NOMO-1 (cell line): Measurements from ENCODE around the gene COQ8A.
"Not testable (repeated sequence)": the region's sequence is repeated elsewhere in the genome, so short reads cannot be mapped to it uniquely, and the experiment has no call there.

Experiments used
- DNase-seq, 2 experiments: peaks; one replicate each; lab custom pipeline; 2025; ENCODE audit not compliant: unreplicated experiment in 2 of 2; lab: John Stamatoyannopoulos, UW

Gene COQ8A

DNA sequence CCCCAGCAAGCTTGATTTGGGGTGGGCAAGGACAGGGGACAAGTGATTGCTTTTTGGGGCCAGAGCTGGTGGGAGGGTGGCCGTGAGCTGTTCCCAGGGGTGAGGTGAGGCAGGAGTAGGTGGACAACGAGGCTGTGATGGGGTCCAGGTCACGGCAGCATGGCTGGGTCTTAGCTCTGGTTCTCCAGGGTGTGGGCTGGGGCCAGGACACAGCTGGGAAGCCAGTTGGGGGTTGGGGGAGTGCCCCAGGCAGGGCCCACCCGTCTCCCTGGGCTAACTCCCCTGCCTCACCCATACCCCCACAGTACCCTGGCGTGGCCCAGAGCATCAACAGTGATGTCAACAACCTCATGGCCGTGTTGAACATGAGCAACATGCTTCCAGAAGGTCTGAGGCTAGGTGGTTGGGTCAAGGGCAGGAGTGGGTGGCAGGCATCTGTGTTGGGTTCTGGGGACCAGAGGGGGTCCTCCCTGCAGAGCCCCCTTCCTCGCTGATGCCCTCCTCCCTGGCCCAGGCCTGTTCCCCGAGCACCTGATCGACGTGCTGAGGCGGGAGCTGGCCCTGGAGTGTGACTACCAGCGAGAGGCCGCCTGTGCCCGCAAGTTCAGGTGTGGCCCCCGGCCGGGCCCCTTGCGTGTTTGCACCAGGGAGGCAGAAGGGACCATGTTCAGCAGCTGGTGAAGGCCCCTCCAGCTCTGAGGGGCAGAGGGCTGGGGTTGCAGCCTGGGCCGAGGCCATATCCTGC lies 43.3 kb downstream of the COQ8A start:
- no peak for DNase-seq

GRCh38 chr1:226983992-226984364 lies 43.9 kb downstream of the COQ8A start:
- DNase-seq: no peak

GRCh38 chr1:226984521-226985238 lies 44.6 kb downstream of the COQ8A start:
- DNase-seq: no peak

DNA sequence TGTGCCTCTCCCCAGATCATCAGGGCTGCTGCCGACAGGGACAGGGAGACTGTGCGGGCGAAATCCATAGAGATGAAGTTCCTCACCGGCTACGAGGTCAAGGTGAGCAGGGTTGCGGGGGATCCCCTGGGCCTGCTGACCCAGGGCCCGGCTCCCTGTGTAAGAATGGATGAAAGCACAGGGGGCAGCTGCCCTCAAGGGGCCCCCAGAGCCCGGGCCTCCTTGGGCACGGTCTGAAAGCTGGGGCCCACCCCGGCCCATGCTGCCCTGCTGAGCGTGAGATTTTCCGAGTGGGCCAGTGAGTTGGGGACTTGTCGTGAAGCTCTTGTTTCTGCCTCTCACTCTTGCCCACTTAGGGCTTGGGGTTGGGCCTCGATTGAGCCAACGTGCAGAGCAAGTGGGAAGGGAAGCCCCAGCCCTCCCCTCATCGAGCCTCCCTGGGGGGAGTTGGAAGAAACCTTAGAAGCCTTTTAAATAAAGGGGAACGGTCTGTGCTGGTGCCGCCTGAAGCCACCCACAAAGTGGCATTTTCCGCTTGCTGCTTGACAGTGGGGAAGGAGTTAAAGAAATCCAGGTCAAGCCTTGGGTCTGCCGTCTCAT lies 45.2 kb downstream of the COQ8A start:
- no peak for DNase-seq

DNA sequence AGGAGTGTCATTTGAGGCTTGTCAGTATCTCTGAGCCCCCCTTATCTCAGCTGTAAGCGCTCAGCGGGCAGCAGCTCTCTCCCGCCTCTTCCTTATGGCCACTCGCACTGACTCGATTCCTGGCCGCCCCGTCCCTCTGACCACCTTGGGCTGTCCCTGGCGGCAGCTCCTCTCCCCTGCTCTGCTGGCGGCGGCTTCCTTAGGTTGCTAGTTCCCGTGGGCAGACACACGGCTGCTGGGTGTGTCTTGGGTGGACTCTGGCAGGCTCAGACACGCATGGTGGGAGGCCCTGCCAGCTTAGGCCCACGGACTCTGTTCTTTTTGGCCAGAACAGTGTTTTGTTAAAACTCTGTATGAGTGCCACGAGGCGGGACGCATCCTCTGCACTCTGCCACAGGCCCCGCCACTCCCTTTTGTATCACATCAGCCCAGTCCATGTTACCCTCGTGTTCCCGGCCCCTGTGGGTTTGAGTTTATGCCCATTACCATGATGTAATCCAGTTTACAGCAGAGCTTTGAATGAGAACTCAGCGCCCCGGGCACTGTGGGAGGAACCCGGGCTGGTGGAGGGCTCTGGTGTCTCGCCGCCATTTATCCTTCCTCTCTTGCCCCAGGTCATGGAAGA lies 45.9 kb downstream of the COQ8A start:
- no peak for DNase-seq

- DNase-seq: no peak
Measured at GRCh38 chr1:226986496-226987178, 46.5 kb downstream of the COQ8A start.

DNA sequence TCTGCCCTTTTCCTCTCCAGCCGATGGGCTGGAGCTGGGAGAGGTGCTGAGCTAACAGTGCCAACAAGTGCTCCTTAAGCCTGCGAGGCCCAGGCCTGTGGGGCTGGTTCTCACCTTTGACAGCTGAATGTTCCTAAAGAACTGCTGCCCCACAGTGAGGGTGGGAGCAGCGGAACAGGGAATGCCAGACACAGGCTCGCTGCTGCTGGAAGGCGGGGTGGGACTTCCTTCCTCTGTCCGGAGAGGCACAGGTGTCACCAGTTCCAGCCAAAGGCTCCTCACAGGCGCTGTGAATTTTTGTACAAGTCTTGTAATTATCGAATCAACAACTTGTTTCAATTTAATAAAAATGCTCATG lies 47.1 kb downstream of the COQ8A start:
- DNase-seq: no peak

GRCh38 chr1:226987623-226988333 lies 47.7 kb downstream of the COQ8A start:
- no peak for DNase-seq

- no peak for DNase-seq
Measured at GRCh38 chr1:226988334-226988666, 48.2 kb downstream of the COQ8A start.

GRCh38 chr1:226989085-226989920 lies 49.2 kb downstream of the COQ8A start:
- DNase-seq: peak in 1 of 2 experiments; percentile 10

GRCh38 chr1:226990133-226990716 lies 50.1 kb downstream of the COQ8A start:
- peak; percentile 12 to 25 for DNase-seq

GRCh38 chr1:226991920-226992319 lies 51.8 kb downstream of the COQ8A start:
- no peak for DNase-seq

DNA sequence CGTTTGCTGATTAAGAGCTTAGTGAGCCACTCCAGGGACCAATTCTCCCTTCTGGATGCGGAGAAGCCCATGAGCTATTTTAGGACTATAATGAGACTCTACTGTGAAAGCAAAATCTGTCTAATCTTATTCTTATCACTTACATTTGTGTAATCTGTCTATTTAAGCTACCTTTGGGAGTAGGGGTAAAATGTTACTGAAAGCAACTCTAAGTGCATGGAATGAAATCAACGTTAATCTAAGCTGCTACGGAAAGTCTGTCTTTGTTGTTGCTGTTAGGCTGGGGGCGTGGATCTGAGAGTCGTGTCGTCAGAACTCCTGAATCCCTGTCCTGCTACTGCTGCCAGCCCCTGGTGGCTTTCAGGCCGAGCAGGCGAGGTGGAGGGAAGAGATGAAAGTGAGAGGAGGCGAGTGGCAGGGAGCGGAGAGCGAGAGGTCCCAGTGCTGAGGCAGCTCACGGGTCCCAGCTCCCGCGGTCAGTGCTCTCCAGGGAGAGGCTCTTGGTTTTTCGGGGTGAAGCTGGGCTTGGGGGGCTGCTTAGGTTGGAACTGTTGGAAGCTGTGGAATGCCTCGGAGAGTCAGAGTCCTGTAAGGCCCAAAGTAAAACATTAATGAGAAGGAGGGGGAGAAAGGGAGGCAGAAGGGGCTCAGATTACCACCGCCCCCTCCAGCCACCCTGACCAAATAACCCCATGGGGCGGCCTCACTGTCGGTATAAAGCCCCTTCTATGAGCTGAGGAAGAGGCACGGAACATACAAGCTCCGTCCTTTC lies 53.9 kb downstream of the COQ8A start:
- DNase-seq: no peak

GRCh38 chr1:226994586-226995364 lies 54.7 kb downstream of the COQ8A start:
- DNase-seq: no peak

DNA sequence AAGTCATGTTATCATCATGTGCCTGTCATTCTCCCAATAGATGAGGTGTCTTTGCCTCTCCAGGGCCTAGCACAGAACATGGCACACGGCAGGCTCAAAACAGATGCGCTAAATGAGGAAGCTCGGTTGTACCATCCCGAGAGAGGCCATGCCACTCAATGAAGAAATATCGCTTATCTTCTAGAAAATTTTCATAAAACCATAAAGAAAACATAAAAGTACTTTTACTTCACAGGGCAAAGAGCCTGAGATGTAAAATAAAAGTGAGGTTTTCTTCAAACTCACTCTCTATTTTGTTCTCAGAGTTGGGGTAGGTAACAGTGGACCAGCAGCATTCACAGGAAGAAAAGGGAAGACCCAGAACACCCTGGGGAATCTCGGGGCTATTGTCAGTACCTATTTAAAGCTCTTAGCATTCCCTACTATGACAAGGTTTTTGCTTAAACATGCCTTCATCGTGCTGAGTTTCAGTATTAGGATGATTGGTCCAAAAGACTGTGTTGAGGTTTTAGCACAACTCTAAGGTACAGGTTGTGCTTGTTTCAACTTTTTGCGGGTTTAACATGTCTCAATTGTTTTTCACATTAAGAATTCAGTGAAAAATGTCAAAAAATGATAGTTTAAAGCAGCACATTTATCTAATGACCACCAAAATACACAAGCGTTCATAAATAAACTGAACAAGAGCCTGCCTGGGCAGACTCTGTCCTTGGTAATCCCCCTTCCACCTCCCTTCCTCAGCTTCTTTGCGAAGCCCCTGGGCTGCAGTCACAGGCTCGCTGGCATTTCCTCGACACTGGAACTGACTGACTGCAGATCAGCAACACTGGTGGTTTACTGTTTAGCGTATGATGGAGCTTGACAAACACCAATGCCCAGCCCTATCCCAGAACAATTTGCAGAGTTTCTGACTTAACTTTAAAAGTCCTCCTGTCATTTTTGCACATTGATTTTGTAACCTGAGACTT lies 55.6 kb downstream of the COQ8A start:
- no peak for DNase-seq

DNA sequence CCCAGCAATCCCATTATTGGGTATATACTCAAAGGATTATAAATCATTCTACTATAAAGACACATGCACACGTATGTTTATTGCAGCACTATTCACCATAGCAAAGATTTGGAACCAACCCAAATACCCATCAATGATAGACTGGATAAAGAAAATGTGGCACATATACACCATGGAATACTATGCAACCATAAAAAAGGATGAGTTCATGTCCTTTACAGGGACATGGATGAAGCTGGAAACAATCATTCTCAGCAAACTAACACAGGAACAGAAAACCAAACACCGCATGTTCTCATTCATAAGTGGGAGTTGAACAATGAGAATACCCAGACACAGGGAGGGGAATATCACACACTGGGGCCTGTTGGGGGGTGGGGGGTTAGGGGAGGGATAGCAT lies 59.5 kb downstream of the COQ8A start:
- DNase-seq: not testable (repeated sequence)
